ENCODE results near the gene GPX6. TPM values are rescaled to one million over a fixed set of nuclear protein-coding genes. Genes with fewer than 3 reads are reported as not detected.
"Not testable (repeated sequence)": the region's sequence is repeated elsewhere in the genome, so short reads cannot be mapped to it uniquely, and the experiment has no call there.

The GPX6 gene
- not detected for polyA plus RNA-seq (2012; ENCODE audit: low read depth, missing spikeins)

GRCh38 chr6:28515676-28516075 lies at the start of gene GPX6:
GPX6 (minus strand) TSS chr6:28515793; CDS start chr6:28515743, 50 bp downstream.
- FAIRE-seq: no peak
- no peak for TF ChIP-seq POLR2AphosphoS5 (IDR thresholded peaks at IDR 0.05; ENCODE audit: low read depth, low read length)
- no peak for TF ChIP-seq PAX5 (IDR thresholded peaks at IDR 0.05; ENCODE audit: insufficient read depth, low read length, severe bottlenecking)
- TF ChIP-seq POLR2A (IDR thresholded peaks at IDR 0.05; ENCODE audit: low read depth, low read length): no peak
- TF ChIP-seq TAF1 (IDR thresholded peaks at IDR 0.05; ENCODE audit: low read depth, low read length): no peak
- no peak for TF ChIP-seq SPI1 (IDR thresholded peaks at IDR 0.05; ENCODE audit: low read depth, low read length)
- TF ChIP-seq POU2F2 (IDR thresholded peaks at IDR 0.05; ENCODE audit: low read depth, low read length): no peak

GRCh38 chr6:28563430-28564095 lies 48.0 kb upstream of the GPX6 start:
- DNase-seq (ENCODE audit: insufficient read length, low spot score) (no peak), FAIRE-seq (no peak)
- TF ChIP-seq TAF1 (IDR thresholded peaks at IDR 0.05; ENCODE audit: low read depth, low read length): no peak

More at GRCh38 chr6:28515676-28516075, at the start of gene GPX6:
- DNase-seq (ENCODE audit: insufficient read length, low spot score): no peak

- FAIRE-seq: no peak
- DNase-seq (ENCODE audit: insufficient read length, low spot score): no peak
- TF ChIP-seq PAX5 (IDR thresholded peaks at IDR 0.05; ENCODE audit: insufficient read depth, low read length, severe bottlenecking): no peak
- no peak for TF ChIP-seq POU2F2 (IDR thresholded peaks at IDR 0.05; ENCODE audit: low read depth, low read length)
- no peak for TF ChIP-seq POLR2AphosphoS5 (IDR thresholded peaks at IDR 0.05; ENCODE audit: low read depth, low read length)
- no peak for TF ChIP-seq TAF1 (IDR thresholded peaks at IDR 0.05; ENCODE audit: low read depth, low read length)
- no peak for TF ChIP-seq SPI1 (IDR thresholded peaks at IDR 0.05; ENCODE audit: low read depth, low read length)
- no peak for TF ChIP-seq POLR2A (IDR thresholded peaks at IDR 0.05; ENCODE audit: low read depth, low read length)
Measured at GRCh38 chr6:28558629-28559028, 43.0 kb upstream of the GPX6 start.

- no peak for TF ChIP-seq POLR2AphosphoS5 (IDR thresholded peaks at IDR 0.05; ENCODE audit: low read depth, low read length)
- TF ChIP-seq SPI1 (IDR thresholded peaks at IDR 0.05; ENCODE audit: low read depth, low read length): no peak
- TF ChIP-seq PAX5 (IDR thresholded peaks at IDR 0.05; ENCODE audit: insufficient read depth, low read length, severe bottlenecking): no peak
- TF ChIP-seq POLR2A (IDR thresholded peaks at IDR 0.05; ENCODE audit: low read depth, low read length): no peak
- TF ChIP-seq POU2F2 (IDR thresholded peaks at IDR 0.05; ENCODE audit: low read depth, low read length): no peak
- no peak for TF ChIP-seq TAF1 (IDR thresholded peaks at IDR 0.05; ENCODE audit: low read depth, low read length)
- no peak for FAIRE-seq
- DNase-seq (ENCODE audit: insufficient read length, low spot score): no peak
Measured at GRCh38 chr6:28555136-28555535, 39.5 kb upstream of the GPX6 start.

- no peak for DNase-seq (ENCODE audit: insufficient read length, low spot score)
- FAIRE-seq: no peak
- no peak for TF ChIP-seq POU2F2 (IDR thresholded peaks at IDR 0.05; ENCODE audit: low read depth, low read length)
- TF ChIP-seq TAF1 (IDR thresholded peaks at IDR 0.05; ENCODE audit: low read depth, low read length): no peak
- no peak for TF ChIP-seq SPI1 (IDR thresholded peaks at IDR 0.05; ENCODE audit: low read depth, low read length)
- no peak for TF ChIP-seq POLR2A (IDR thresholded peaks at IDR 0.05; ENCODE audit: low read depth, low read length)
- no peak for TF ChIP-seq PAX5 (IDR thresholded peaks at IDR 0.05; ENCODE audit: insufficient read depth, low read length, severe bottlenecking)
- no peak for TF ChIP-seq POLR2AphosphoS5 (IDR thresholded peaks at IDR 0.05; ENCODE audit: low read depth, low read length)
Measured at GRCh38 chr6:28553986-28554881, 38.6 kb upstream of the GPX6 start.

GRCh38 chr6:28553384-28553985 lies 37.9 kb upstream of the GPX6 start:
- TF ChIP-seq SPI1 (IDR thresholded peaks at IDR 0.05; ENCODE audit: low read depth, low read length) (no peak), TAF1 (IDR thresholded peaks at IDR 0.05; ENCODE audit: low read depth, low read length) (no peak), POU2F2 (IDR thresholded peaks at IDR 0.05; ENCODE audit: low read depth, low read length) (no peak), POLR2AphosphoS5 (IDR thresholded peaks at IDR 0.05; ENCODE audit: low read depth, low read length) (no peak), POLR2A (IDR thresholded peaks at IDR 0.05; ENCODE audit: low read depth, low read length) (no peak), PAX5 (IDR thresholded peaks at IDR 0.05; ENCODE audit: insufficient read depth, low read length, severe bottlenecking) (no peak)
- DNase-seq (ENCODE audit: insufficient read length, low spot score): no peak
- no peak for FAIRE-seq

GRCh38 chr6:28551891-28552666 lies 36.5 kb upstream of the GPX6 start:
- DNase-seq (ENCODE audit: insufficient read length, low spot score) (no peak), FAIRE-seq (no peak)
- TF ChIP-seq POLR2A (IDR thresholded peaks at IDR 0.05; ENCODE audit: low read depth, low read length): no peak
- TF ChIP-seq POLR2AphosphoS5 (IDR thresholded peaks at IDR 0.05; ENCODE audit: low read depth, low read length): no peak
- no peak for TF ChIP-seq TAF1 (IDR thresholded peaks at IDR 0.05; ENCODE audit: low read depth, low read length)

GRCh38 chr6:28547003-28547402 lies 31.4 kb upstream of the GPX6 start:
- not testable (repeated sequence) for FAIRE-seq; DNase-seq (ENCODE audit: insufficient read length, low spot score)

GRCh38 chr6:28545955-28546354 lies 30.4 kb upstream of the GPX6 start:
- FAIRE-seq: no peak
- DNase-seq (ENCODE audit: insufficient read length, low spot score): no peak
- TF ChIP-seq TAF1 (IDR thresholded peaks at IDR 0.05; ENCODE audit: low read depth, low read length) (no peak), POU2F2 (IDR thresholded peaks at IDR 0.05; ENCODE audit: low read depth, low read length) (no peak), POLR2AphosphoS5 (IDR thresholded peaks at IDR 0.05; ENCODE audit: low read depth, low read length) (no peak), PAX5 (IDR thresholded peaks at IDR 0.05; ENCODE audit: insufficient read depth, low read length, severe bottlenecking) (no peak), SPI1 (IDR thresholded peaks at IDR 0.05; ENCODE audit: low read depth, low read length) (no peak)

Measured in GM12891 (cell line).